Stimulated activated CD8-positive, alpha-beta memory T cell treated with anti-CD3 and anti-CD28 coated beads, Interleukin-12 subunit alpha, Interleukin-12 subunit beta, amount 100 ng/mL, for 1 hour (primary cell): ENCODE data around the gene BTD.
"Not testable (repeated sequence)": the region's sequence is repeated elsewhere in the genome, so short reads cannot be mapped to it uniquely, and the experiment has no call there.

Source experiments
- DNase-seq: peaks from one replicate; pipeline ENCODE4 v3.0.0-alpha.2; 2020; ENCODE audit warnings: low read depth

BTD gene

GRCh38 chr3:15602816-15603215 lies 1.3 kb downstream of the BTD start:
- not testable (repeated sequence) for DNase-seq

- DNase-seq = not testable (repeated sequence)
These were observed 3.0 kb downstream of the BTD start for GRCh38 chr3:15604584-15604983.

GRCh38 chr3:15606434-15606891 lies 4.9 kb downstream of the BTD start:
- no peak for DNase-seq

- no peak for DNase-seq
These were observed 8.7 kb downstream of the BTD start for GRCh38 chr3:15610082-15610759.

GRCh38 chr3:15611018-15611417 lies 9.5 kb downstream of the BTD start:
- DNase-seq = no peak

GRCh38 chr3:15612001-15612400 lies 10.5 kb downstream of the BTD start:
- no peak for DNase-seq

- no peak for DNase-seq
These were observed 13.4 kb downstream of the BTD start for GRCh38 chr3:15614958-15615357.

GRCh38 chr3:15616053-15616452 lies 14.5 kb downstream of the BTD start:
- DNase-seq = no peak

GRCh38 chr3:15619659-15620464 lies 18.3 kb downstream of the BTD start:
- DNase-seq = not testable (repeated sequence)

- no peak for DNase-seq
These were observed 22.2 kb downstream of the BTD start for GRCh38 chr3:15623535-15624440.

- no peak for DNase-seq
These were observed 27.4 kb downstream of the BTD start for GRCh38 chr3:15628967-15629366.

- DNase-seq = peak; percentile 42
These were observed 28.5 kb downstream of the BTD start for GRCh38 chr3:15629860-15630597.

GRCh38 chr3:15630646-15631350 lies 29.3 kb downstream of the BTD start:
- no peak for DNase-seq

- DNase-seq = no peak
These were observed 30.1 kb downstream of the BTD start for GRCh38 chr3:15631426-15632211.

GRCh38 chr3:15632212-15632580 lies 30.7 kb downstream of the BTD start:
- no peak for DNase-seq

- DNase-seq = no peak
These were observed 31.6 kb downstream of the BTD start for GRCh38 chr3:15633159-15633558.

GRCh38 chr3:15633766-15634598 lies 32.4 kb downstream of the BTD start:
- no peak for DNase-seq

GRCh38 chr3:15634671-15635070 lies 33.1 kb downstream of the BTD start:
- DNase-seq = no peak

- no peak for DNase-seq
These were observed 33.6 kb downstream of the BTD start for GRCh38 chr3:15635121-15635661.
